Lung microvascular endothelial cell (primary cell): Measurements from ENCODE around the gene GTF2H1. TPM values are rescaled to one million over a fixed set of nuclear protein-coding genes. Genes with fewer than 3 reads are reported as not detected.

Experiments
- total RNA-seq: library from RNA; depleted of rRNA; stranded (reverse); fragments of >200 nt; gene quantifications from 2 replicates; pipeline ENCODE4 v1.2.1, GENCODE V29; 2014

The GTF2H1 gene
- total RNA-seq, 1 donor from 2014 or later = 45.8 TPM

Other genes with a start within 250 kb of the GTF2H1 start
- 12.7 and 17.7 TPM in 2 replicates for gene SAAL1, start 216.5 kb upstream of the GTF2H1 start, total RNA-seq
- under 0.01 and 0.40 TPM in 2 replicates for gene MRGPRX3, start 190.0 kb upstream of the GTF2H1 start, total RNA-seq
- gene MRGPRX4, start 149.7 kb upstream of the GTF2H1 start, total RNA-seq = 0.79 and 0.87 TPM in 2 replicates
- gene SAA4, start 85.8 kb upstream of the GTF2H1 start, total RNA-seq = not detected in 2 replicates
- not detected in 2 replicates for gene SAA2, start 73.9 kb upstream of the GTF2H1 start, total RNA-seq
- not detected in 2 replicates for gene SAA1, start 56.3 kb upstream of the GTF2H1 start, total RNA-seq
- 16.6 and 28.2 TPM in 2 replicates for gene HPS5, start 427 bp upstream of the GTF2H1 start, total RNA-seq
- gene LDHA, start 72.0 kb downstream of the GTF2H1 start, total RNA-seq = 207 and 243 TPM in 2 replicates
- gene LDHC, start 89.8 kb downstream of the GTF2H1 start, total RNA-seq = not detected in 2 replicates
- not detected in 2 replicates for gene LDHAL6A, start 133.3 kb downstream of the GTF2H1 start, total RNA-seq
- 37.3 and 60.1 TPM in 2 replicates for gene TSG101, start 204.4 kb downstream of the GTF2H1 start, total RNA-seq